ENCODE measurements around the gene INPP5K.
"Not testable (repeated sequence)": the region's sequence is repeated elsewhere in the genome, so short reads cannot be mapped to it uniquely, and the experiment has no call there.

INPP5K gene

DNA sequence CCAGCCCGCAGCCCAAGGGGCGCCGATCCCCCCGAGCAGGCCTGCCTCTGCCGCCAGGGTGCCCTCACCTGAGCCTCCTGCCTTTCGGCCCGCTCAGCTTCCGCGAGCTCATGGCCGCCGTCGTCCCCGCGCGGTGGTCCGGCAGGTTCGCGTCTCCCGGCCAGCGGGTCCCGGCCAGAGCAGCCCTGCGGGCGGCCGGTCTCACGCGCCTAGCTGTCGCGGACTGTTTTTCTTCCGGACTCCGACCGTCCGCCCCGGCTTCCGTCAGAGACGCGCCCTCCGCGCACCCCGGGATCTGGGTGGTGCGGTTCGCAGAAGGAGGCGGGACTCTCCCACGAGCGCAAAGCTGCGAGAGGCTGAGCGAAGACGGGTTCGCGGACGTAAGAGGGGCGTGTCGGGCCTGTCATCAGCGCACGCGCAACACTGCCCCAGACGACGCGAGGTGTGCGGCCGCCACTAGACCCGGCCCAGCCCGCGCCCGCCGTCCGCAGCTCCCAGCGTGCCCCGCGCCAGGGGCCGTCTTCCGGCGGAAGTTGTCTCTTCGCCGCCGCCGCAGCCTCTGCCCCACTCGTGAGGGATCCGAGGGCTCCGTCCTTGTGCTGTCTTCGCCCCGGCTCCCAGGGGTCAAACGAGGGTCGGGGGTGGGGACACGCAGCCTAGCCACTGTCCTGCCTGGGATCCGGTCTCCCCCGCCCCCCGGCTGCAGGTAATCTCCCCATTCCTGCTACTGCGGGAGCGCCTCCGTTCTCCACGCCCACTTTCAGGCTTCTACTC, at the start of gene INPP5K:
TSS of gene INPP5K (minus strand) at position 225 of the 774 bp plus-strand sequence. CDS start at position 112, 113 bp downstream.
- peak; percentile 99 for DNase-seq

DNA sequence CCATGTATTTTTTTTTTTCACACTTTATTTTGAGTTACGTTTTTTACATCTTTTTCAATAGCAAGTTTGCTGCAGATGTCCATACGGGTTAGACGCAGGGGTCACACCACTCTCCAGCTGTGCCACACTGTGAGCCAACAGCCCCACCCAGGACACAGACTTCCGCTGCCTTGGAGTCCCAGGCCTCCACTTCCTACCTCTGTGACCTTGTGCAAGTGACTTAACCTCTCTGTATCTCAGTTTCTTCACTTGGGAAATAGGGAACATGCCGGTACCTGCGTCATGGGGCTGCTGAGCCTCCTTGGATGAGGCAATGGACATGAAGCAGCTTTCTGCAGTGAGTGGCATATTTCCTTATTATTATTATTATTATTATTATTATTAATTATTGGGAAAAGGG, 49.5 kb upstream of the INPP5K start:
- DNase-seq, result no peak

DNA sequence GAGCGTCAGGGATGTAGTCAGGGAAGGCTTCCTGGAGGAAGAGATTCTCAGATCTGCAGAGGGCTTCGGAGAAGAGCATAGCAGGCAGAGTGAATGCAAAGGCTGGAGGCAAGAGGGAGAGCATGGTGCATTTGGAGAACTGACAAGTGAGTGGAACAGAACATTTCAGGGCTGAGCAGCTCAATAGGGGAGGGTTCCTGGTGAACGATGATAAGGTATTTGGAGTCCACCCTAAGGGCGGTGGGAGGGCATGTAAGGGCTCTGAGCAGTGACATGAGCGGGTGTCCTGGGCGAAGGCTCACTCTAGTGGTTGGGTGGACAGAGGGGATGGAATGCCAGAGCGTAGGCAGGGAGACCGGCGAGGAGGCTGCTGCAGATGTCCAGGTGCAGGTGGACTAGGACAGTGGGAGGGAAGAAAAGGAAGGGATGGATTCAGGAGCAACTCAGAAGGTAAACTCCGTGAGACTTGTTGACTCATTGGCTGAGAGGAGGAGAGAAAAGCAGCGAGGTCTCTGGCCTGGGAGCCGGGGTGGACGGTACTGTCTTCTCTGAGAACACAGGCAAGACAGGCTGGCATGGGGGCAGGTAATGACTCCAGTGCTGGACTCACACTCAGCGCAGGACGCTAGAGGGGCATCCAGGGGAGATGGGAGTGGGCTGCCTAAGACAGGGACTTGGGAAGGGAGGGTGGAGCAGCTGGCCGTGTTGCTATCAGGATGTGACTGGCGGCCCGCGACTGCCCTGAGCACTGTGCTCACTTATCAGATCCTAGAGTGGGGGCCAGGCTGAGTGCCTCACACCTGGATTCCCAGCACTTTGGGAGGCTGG, 47.6 kb upstream of the INPP5K start:
- DNase-seq, result no peak

DNA sequence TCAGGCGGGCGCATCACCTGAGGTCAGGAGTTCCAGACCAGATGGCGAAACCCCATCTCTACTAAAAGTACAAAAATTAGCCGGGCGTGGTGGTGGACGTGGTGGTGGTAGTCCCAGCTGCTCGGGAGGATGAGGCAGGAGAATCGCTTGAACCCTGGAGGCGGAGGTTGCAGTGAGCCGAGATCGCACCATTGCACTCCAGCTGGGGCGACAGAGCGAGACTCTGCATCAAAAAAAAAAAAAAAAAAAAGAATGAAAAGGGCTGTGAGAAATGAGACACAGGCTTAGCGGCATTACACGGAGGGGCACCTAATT, 47.0 kb upstream of the INPP5K start:
- not testable (repeated sequence) for DNase-seq

DNA sequence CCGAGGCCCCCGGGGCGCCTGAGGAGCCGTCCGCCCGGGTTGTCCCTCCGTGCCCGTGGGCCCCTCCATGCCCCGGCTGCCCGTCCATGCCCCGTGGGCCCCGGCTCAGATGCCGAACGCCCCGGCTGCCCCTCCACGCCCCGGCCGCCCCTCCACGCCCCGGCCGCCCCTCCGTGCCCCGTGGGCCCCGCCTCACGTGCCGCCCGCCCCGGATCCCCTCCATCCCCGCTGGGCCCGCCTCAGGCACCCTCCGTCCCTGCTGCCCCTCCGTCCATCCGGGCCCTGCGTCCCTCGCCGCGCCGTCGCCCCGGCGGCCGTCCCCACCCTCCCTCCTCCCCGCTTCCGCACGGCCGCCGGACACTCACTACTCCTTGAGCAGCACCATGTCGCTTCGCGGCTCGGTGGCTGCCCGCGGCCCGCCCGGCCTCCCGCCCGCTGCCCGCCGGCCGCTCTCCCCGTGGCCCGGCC, 45.8 kb upstream of the INPP5K start:
- no peak for DNase-seq

DNA sequence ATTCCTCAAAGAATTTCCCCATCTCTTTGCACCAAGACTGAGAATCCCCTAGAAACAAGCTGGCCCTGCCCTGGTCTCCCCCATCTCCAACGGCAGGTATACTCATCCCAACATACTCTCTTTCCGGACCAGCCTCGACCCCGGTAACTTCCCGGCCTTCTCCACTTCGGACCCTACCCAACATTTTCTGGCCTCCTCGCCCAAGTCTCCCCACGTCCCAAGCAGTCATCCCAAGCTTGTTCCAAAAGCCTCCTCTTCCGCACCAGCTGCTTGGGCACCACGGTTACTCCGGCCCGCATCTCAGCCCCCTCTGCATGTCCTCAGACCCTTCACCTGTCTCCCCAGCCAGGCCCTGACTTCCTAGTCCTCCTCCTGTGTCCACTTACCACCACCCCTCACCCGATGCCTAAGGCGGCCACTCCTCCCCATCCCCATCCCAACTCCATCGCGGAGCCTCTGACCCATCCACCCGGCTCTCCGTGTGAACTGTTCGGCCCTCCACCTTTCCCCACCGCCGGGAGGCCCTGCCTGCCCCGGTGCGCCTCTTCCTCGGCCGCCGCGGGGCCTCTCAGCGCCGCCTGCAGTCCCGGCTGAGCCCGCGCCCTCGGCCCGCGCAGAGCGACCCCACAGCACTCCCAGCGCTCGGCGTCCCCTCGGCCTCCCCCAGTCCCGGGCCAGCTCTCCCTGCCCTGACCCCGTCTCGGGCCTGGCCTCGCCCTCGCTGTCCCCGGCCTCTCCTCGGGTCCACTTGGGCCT, 45.2 kb upstream of the INPP5K start:
- DNase-seq, result no peak

DNA sequence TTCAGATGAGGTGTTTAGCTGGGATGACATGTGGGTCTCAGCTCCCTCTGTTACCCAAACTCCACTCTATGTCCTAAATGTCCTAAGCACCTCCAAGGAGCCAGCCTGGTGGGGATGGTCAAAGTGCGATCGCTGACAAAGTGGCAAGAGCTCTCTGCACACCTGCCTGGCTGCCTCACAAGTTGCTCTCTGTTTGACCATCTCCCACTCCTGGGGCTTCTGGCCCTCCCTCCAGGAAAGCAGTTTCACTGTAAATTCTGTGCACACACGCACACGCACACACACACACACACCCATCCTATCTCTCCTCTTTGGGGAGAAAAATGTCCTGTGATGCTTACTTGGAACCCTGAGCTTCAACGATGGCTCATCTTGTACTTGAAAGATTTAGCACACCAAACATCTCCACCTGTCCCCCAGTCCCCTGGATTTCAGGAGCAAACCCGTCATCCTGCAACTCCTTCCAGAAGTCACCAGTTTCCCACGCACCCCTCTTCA, 44.5 kb upstream of the INPP5K start:
- no peak for DNase-seq

DNA sequence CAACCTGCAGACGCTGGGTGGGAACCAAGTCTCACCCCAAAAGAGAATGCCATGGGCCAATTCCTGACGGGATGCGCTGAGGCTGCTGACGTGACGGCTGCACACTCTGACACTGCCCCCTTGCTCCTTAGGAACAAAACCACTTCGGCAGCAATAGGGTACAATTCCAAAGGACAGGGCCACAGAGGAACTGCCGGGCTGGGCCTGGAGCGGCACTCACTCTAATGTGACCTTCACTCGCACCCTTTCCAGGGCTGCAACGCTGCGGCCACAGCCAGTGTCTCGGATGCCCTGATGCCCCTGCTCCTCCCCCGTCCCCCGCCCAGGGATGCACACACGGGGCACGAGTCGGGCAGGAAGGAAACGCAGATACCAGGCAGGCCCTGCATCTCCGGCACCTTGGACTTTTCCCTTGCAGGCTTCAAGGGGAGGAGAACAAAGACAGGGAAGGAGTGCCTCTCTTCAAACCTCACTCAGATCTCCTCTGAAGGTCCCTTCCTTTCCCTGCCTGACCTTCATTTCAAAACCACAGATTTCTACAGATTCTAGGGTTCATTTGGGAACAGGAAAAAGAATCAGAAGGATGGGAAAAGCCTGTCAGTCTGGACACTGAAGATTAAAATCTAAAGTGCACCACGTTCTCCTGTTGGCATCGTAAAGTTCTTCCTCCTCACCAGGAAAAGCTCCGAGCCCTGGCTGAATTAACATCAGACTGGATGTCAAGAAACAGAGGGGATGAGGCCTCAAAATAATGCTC, 43.9 kb upstream of the INPP5K start:
- no peak for DNase-seq

DNA sequence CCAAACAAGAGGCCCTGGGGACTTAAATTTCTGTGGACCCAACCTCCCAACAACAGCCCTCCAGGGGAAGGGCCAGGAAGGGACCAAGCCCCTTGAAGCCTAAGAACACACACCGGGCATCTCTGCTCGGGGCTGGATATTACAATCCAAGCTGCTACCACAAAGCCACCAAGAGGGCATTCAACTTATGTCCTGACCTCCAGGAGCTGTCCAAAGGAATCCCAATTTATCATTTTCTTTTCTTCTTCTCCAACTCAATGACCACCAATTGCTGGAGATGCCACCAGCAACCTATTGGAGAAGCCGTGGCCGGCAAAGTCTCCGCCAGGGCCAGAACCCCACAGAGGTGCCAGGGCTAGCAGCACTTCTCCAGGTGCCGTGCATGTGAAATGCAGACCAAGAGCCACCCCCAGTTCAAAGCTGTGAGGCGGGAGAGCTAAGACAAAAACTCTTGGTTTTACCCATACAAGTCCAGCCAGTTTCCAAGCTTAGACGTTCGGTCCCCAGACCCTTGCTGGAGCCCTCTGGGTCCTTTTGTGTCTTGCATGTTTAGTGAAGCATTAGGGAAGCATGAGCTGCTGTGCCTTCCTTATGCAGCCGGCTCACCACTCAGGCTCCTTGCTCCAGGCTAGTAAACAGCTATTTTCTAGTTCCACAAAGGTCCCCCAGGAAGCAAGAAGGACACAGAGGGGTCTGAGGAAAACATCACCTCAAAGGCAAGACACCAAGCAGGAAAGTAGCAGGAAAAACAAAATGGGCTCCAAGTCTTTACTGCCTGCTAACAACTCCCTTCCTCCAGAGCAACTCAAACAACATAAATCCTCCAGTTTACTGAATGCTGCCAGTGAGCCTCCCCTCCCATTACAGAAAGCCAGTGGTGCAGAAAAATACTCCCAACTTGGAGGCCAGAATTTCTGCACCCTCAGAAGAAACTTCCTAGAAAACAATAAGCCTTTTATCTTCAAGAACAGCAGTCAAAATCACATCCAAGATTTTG, 42.9 kb upstream of the INPP5K start:
- DNase-seq, result no peak

DNA sequence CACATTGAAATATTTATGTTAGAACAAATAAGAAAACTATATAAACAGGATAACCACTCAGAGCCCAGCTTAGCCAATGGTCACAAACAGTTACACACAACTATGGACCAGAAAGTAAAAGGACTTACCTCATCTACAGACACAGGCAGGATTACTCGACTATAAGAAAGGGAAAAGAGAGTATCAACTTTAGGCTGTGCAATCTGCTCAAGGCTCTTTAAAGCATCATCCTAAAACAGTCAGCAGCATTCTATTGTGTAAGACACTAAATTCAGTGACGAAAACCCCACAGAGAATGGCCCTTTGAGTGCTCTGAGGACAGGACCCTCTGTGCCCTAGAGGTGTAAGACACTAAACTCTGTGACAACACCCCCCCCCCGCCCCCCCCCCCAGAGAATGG, 42.0 kb upstream of the INPP5K start:
- DNase-seq, result no peak

DNA sequence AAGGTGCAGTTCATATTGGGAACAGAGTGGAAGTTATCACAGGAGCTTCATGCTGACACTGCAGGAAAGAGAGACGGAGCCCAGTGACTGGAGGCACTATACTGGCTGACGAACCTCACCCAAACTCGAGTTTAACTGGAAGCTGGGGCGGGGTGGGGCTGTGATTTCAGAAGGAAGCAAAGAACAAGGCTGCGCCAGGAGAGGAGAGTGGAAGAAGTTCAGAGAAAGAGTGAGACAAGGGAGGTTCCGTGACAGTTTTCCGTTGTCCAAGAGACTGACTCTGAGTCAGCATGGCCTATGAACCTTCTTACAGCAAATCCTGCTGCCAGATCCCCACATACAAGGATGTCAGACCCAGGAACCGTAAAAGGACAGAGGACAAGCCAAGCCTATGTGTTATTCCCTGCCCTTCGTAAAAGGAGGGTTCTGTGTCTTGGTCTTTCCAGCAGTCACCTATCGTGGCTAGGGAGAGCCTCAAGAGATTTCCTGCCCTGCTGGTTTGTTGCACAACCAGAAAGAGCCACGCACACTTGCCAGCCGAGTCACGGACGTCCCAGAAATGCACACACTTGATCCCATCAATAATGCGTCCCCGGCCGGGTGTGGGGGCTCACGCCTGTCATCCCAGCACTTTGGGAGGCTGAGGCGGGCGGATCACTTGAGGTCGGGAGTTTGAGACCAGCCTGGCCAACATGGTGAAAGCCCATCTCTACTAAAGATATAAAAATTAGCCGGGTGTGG, 41.1 kb upstream of the INPP5K start:
- no peak for DNase-seq

DNA sequence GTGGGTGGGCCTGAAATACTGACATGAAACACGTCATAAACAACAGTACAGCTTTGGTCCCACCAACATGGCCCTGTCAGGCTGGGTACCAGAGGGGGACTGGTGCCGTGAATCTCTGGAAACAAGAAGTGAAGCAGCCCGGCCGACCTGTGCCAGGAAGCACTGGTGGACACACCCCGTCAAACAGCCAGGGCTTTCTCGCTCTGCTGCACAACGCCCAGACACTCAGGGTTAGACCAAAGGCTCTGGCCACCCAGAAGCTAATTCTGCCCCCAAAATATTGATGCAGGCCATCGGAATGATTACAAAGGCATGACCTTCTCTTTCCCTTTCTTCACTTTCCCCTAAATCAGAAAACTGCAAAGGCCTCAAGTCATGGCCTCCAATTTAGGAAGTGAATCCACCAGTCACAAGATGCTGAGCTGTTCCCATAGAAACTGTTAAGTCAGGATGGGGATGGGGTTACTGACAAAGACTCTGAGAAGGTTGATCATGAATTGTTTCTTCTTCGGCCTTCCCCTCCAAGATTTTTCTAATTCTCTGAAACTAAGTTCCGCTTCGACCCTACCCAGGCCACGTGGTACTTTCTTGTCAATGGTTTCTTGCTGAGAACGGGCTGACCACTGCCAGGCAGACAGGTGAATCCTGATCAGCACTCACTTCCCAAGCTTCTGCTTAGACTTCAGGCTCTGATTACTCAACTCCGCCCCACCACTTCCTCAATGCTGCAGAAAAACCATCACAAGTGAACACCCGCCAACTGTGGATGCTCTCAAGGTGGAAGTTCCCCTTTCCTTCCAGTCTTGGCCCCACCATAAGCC, 39.4 kb upstream of the INPP5K start:
- no peak for DNase-seq

DNA sequence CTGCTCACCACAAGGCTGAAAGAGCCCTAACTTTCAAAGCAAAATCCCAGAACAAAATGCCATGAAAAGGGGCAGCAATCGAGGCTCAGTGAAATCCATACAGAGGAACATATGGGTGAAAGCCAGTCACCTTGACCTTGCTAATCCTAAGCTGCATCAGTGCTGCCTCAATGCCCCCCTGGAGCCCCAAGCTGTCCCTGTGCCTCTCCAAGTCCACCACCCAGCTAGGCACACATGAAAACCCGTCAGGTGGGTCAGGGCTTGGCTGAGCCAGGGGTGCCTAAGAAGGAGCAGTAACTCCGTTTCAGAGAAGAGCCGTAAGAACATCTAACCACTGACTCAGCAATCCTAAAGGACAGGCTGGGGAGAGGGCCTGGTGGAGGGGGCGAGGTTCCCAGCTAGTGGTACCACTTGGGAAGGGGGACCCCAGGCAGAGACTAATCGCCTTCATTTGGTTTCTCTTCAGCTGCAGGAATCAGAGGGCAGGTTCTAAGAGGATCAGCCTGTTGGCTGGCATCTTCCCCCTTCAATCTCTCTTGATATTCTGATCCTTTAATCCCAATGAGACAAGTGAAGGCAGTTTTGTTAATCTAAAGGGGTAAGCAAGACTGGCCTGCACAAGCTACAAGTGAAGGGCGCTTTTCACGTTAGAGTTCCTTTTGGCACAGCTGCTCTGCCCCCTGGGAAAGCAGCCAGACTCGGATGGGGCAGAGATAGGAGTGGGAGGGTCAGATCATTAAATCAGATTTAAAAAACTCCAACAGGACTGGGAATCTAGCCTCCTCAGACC, 38.5 kb upstream of the INPP5K start:
- DNase-seq, result no peak

DNA sequence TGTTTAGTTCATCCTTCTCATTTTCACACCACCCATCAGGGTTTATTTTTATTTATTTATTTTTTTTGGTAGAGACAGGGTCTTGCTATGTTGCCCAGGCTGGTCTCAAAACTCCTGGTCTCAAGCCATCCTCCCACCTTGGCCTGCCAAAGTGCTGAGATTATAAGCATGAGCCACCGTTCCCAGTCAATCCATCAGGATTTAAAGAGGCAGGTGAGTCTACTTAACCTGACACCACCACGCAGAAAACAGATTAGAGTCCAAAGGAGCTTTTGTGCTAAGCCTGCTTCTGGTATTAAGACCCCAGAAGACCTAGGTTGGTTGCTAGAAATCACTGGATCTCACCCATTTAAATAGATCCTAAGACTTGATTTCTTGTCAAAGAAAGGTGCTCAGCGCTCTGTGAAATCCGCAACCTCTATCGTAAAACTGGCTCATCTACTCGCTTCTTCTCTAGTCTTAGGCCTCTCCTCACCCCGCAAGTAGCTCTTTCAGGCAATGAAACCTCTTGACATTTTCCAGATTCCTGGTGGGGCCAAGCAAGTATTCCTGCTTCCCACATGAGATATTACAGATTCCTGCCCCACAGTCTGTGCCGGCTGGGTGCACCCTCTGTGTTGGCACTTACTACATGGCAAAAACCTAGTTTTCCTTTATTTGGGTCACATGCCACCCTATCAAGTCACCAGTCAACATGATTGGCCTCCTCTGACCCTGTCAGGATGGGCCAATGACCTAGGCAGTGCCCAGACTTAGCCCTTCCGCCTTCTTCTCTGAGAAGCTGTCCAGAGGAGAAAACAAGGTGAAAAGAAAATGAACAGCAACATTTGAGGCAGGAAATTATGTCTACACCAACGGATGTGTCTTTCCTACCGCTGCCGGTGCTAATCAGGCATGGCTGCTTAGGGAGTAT, 37.2 kb upstream of the INPP5K start:
- DNase-seq, result no peak

DNA sequence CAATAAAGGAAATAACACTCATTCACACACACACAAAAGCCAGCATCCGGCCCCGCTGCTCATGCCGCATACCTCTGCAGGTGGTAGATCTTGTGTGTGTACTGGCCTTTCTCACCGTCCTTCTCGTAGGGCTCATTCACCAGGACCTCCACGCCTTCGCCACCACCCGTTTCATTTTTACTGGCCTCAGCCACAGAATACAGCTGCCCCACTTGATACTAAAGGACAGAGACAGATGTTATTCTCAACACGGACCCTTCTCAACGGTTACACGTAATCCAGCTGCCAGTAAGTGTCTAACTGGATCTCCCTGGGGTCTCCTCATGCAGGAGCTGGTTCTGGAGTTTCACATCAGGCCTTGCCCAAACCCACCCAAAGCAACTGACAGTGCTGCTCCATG, 36.5 kb upstream of the INPP5K start:
- DNase-seq, result no peak

DNA sequence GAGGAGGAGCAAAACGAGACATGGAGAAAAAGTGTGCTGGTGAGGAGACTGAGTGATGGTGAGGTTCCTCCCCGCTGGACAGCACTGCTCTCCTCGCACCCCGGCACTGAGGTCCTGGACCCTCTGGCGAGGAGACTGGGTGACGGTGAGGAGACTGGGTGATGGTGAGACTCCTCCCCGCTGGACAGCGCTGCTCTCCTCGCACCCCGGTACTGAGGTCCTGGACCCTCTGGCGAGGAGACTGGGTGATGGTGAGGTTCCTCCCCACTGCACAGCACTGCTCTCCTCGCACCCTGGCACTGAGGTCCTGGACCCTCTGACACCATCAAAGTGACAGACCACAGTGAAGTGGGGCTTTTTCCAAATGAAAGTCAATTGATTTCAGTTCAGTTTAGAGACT, 35.3 kb upstream of the INPP5K start:
- no peak for DNase-seq

DNA sequence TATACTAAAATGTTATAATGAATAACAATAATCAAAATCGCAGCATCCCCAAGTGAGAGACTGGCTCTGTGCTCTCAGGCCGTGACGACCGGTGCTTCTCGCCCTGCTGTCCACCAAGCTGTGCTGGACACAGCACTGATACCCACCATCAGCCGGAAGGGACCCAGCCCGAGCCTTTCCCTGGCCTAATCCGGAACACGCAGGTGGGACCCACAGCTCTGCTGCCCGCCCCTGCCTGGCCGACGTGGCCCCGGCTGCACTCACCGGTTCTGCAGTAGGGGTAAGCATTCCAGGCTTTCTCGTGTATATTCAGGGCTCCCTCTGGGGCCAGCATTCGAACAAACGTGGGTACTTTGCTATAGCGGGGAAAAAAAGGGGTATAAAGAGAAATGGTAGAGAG, 31.6 kb upstream of the INPP5K start:
- DNase-seq, result no peak
